HG03571 (cell line): ENCODE measurements around the gene KLHL18.
"Not testable (repeated sequence)": the region's sequence is repeated elsewhere in the genome, so short reads cannot be mapped to it uniquely, and the experiment has no call there.

Experiments used
- ATAC-seq: cut with Tn5 transposase; IDR thresholded peaks from one replicate; pipeline ENCODE4 v1.9.1; 2021; ENCODE audit not compliant: unreplicated experiment

KLHL18 gene

GRCh38 chr3:47282424-47283192 lies at the start of gene KLHL18, which contains the start of gene KIF9:
TSS of gene KLHL18 (plus strand) at chr3:47282944. CDS start at chr3:47282966, 22 bp downstream.
TSS of gene KIF9 (minus strand) at chr3:47282799. CDS start at chr3:47277374, 5,425 bp downstream.
- ATAC-seq = peak; percentile 77

- ATAC-seq = no peak
Measured at GRCh38 chr3:47238017-47238416, 44.7 kb upstream of the KLHL18 start.

GRCh38 chr3:47239929-47240328 lies 42.8 kb upstream of the KLHL18 start:
- no peak for ATAC-seq

- no peak for ATAC-seq
Measured at GRCh38 chr3:47243419-47244147, 39.2 kb upstream of the KLHL18 start.

- ATAC-seq = no peak
Measured at GRCh38 chr3:47244531-47245100, 38.1 kb upstream of the KLHL18 start.

GRCh38 chr3:47245271-47245670 lies 37.5 kb upstream of the KLHL18 start:
- no peak for ATAC-seq

GRCh38 chr3:47247131-47248064 lies 35.3 kb upstream of the KLHL18 start:
- no peak for ATAC-seq

- ATAC-seq = no peak
Measured at GRCh38 chr3:47250309-47251060, 32.3 kb upstream of the KLHL18 start.

- not testable (repeated sequence) for ATAC-seq
Measured at GRCh38 chr3:47251085-47251484, 31.7 kb upstream of the KLHL18 start.

GRCh38 chr3:47251689-47252088 lies 31.1 kb upstream of the KLHL18 start:
- ATAC-seq = no peak

GRCh38 chr3:47256331-47256730 lies 26.4 kb upstream of the KLHL18 start:
- not testable (repeated sequence) for ATAC-seq

GRCh38 chr3:47259114-47259513 lies 23.6 kb upstream of the KLHL18 start:
- no peak for ATAC-seq

GRCh38 chr3:47260605-47261004 lies 22.1 kb upstream of the KLHL18 start:
- ATAC-seq = no peak

GRCh38 chr3:47261301-47261700 lies 21.4 kb upstream of the KLHL18 start:
- no peak for ATAC-seq

- no peak for ATAC-seq
Measured at GRCh38 chr3:47265008-47265407, 17.7 kb upstream of the KLHL18 start.

- no peak for ATAC-seq
Measured at GRCh38 chr3:47265725-47266428, 16.9 kb upstream of the KLHL18 start.

- ATAC-seq = no peak
Measured at GRCh38 chr3:47266709-47267489, 15.8 kb upstream of the KLHL18 start.

- ATAC-seq = no peak
Measured at GRCh38 chr3:47267490-47267824, 15.3 kb upstream of the KLHL18 start.

GRCh38 chr3:47270526-47270925 lies 12.2 kb upstream of the KLHL18 start:
- no peak for ATAC-seq
